ENCODE results near the gene PRPF19. TPM values are rescaled to one million over a fixed set of nuclear protein-coding genes. Genes with fewer than 3 reads are reported as not detected.

PRPF19 gene
- total and polyA plus RNA-seq, 9 of the 15 experiments (the other 6 are each of a cell fraction or from before 2014, with no cell fraction given) = 9.4 to 212 (median 73.2) TPM

DNA sequence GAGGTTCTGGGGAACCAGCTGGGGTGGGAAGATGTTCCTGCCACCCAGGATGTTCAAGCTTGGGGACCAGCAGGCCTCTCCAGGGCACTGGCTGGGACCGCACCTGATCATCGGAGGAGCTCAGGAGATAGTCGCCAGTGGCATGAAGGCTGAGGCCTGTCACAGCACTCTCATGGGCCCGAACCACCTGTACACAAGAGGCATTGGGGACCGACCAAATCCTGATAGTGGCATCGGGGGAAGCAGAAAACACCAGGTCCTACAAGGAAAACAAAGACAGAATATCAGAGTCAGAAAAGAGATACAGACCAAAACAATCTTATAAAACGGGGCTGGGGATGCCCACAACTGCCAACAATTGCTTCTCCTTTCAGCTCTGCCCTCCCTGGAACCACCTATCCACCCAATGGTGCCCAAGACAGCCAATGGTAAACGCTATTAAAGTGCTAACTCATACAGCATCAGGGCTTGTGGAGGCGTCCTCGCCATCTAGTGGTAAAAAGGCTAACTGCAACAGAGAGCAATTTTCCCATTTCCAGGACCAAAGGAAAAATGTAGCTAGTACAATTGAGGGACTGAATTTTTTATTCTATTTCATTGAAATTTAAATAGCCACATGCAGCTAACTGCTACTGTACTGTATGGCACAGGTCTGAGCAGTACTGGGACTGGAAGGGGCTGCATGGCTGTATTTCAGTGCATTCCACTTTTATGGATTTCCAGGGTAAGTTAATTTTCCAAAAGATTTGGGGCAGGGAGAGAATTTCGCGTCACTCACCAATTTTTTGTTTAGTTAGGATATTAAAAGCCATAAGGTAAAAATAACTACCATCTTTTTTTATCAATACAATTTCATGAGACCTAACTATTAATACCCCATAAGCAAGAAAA lies 7.1 kb downstream of the PRPF19 start (continued):
- TF ChIP-seq DMBX1 (CRISPR knock-in tag; IDR thresholded peaks at IDR 0.05; ENCODE audit: borderline replicate concordance) = no peak
- 0 out of 2 replicates have a peak, but pooled peaks have one; percentile 15 for TF ChIP-seq GATAD2B (IDR thresholded peaks at IDR 0.05; ENCODE audit: borderline replicate concordance)
- TF ChIP-seq ARNT (IDR thresholded peaks at IDR 0.05) = 0 out of 4 replicates have a peak, but pooled peaks of 1 of the 2 experiments have one; percentile 20
- TF ChIP-seq, protein P1, sequence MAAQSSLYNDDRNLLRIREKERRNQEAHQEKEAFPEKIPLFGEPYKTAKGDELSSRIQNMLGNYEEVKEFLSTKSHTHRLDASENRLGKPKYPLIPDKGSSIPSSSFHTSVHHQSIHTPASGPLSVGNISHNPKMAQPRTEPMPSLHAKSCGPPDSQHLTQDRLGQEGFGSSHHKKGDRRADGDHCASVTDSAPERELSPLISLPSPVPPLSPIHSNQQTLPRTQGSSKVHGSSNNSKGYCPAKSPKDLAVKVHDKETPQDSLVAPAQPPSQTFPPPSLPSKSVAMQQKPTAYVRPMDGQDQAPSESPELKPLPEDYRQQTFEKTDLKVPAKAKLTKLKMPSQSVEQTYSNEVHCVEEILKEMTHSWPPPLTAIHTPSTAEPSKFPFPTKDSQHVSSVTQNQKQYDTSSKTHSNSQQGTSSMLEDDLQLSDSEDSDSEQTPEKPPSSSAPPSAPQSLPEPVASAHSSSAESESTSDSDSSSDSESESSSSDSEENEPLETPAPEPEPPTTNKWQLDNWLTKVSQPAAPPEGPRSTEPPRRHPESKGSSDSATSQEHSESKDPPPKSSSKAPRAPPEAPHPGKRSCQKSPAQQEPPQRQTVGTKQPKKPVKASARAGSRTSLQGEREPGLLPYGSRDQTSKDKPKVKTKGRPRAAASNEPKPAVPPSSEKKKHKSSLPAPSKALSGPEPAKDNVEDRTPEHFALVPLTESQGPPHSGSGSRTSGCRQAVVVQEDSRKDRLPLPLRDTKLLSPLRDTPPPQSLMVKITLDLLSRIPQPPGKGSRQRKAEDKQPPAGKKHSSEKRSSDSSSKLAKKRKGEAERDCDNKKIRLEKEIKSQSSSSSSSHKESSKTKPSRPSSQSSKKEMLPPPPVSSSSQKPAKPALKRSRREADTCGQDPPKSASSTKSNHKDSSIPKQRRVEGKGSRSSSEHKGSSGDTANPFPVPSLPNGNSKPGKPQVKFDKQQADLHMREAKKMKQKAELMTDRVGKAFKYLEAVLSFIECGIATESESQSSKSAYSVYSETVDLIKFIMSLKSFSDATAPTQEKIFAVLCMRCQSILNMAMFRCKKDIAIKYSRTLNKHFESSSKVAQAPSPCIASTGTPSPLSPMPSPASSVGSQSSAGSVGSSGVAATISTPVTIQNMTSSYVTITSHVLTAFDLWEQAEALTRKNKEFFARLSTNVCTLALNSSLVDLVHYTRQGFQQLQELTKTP (IDR thresholded peaks at IDR 0.05; ENCODE audit: low read depth in 1 of 2, partially characterized antibody in 2 of 2) = no peak
- no peak for TF ChIP-seq ZBTB8A (IDR thresholded peaks at IDR 0.05; ENCODE audit: partially characterized antibody)
- no peak for TF ChIP-seq PCBP2 (IDR thresholded peaks at IDR 0.05; ENCODE audit: low read depth, low read length, poor library complexity, severe bottlenecking)
- TF ChIP-seq FOXK1 (CRISPR knock-in tag; IDR thresholded peaks at IDR 0.05; ENCODE audit: borderline replicate concordance) = no peak
- TF ChIP-seq YY1 (IDR thresholded peaks at IDR 0.05; ENCODE audit: borderline replicate concordance in 1 of 3, control insufficient read depth in 1 of 3, extremely low read depth in 1 of 3, insufficient read depth in 3 of 3, insufficient read length in 1 of 3, insufficient replicate concordance in 2 of 3, low read depth in 1 of 3, low read length in 2 of 3) = no peak
- TF ChIP-seq, protein P2, sequence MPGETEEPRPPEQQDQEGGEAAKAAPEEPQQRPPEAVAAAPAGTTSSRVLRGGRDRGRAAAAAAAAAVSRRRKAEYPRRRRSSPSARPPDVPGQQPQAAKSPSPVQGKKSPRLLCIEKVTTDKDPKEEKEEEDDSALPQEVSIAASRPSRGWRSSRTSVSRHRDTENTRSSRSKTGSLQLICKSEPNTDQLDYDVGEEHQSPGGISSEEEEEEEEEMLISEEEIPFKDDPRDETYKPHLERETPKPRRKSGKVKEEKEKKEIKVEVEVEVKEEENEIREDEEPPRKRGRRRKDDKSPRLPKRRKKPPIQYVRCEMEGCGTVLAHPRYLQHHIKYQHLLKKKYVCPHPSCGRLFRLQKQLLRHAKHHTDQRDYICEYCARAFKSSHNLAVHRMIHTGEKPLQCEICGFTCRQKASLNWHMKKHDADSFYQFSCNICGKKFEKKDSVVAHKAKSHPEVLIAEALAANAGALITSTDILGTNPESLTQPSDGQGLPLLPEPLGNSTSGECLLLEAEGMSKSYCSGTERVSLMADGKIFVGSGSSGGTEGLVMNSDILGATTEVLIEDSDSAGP (CRISPR knock-in tag; IDR thresholded peaks at IDR 0.05) = no peak
- no peak for TF ChIP-seq CBX5 (IDR thresholded peaks at IDR 0.05; ENCODE audit: borderline replicate concordance, low read depth)
- TF ChIP-seq HDAC2 (IDR thresholded peaks at IDR 0.05) = no peak
- TF ChIP-seq MAFK (IDR thresholded peaks at IDR 0.05; ENCODE audit: low read length) = peak; percentile 69
- TF ChIP-seq PML (IDR thresholded peaks at IDR 0.05; ENCODE audit: low read length) = no peak
- TF ChIP-seq, protein P3, sequence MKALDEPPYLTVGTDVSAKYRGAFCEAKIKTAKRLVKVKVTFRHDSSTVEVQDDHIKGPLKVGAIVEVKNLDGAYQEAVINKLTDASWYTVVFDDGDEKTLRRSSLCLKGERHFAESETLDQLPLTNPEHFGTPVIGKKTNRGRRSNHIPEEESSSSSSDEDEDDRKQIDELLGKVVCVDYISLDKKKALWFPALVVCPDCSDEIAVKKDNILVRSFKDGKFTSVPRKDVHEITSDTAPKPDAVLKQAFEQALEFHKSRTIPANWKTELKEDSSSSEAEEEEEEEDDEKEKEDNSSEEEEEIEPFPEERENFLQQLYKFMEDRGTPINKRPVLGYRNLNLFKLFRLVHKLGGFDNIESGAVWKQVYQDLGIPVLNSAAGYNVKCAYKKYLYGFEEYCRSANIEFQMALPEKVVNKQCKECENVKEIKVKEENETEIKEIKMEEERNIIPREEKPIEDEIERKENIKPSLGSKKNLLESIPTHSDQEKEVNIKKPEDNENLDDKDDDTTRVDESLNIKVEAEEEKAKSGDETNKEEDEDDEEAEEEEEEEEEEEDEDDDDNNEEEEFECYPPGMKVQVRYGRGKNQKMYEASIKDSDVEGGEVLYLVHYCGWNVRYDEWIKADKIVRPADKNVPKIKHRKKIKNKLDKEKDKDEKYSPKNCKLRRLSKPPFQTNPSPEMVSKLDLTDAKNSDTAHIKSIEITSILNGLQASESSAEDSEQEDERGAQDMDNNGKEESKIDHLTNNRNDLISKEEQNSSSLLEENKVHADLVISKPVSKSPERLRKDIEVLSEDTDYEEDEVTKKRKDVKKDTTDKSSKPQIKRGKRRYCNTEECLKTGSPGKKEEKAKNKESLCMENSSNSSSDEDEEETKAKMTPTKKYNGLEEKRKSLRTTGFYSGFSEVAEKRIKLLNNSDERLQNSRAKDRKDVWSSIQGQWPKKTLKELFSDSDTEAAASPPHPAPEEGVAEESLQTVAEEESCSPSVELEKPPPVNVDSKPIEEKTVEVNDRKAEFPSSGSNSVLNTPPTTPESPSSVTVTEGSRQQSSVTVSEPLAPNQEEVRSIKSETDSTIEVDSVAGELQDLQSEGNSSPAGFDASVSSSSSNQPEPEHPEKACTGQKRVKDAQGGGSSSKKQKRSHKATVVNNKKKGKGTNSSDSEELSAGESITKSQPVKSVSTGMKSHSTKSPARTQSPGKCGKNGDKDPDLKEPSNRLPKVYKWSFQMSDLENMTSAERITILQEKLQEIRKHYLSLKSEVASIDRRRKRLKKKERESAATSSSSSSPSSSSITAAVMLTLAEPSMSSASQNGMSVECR (CRISPR knock-in tag; IDR thresholded peaks at IDR 0.05) = no peak
- no peak for TF ChIP-seq PHTF2 (CRISPR knock-in tag; IDR thresholded peaks at IDR 0.05)
- TF ChIP-seq ZNF41 (CRISPR knock-in tag; conservative IDR thresholded peaks at IDR 0.05) = no peak
